T-helper 22 cell (primary cell): ENCODE results near the gene TSTD1.

Source experiments
- DNase-seq: peaks from one replicate; pipeline ENCODE4 v3.0.0-alpha.2; 2020; ENCODE audit warnings: low read depth

The TSTD1 gene, protein sequence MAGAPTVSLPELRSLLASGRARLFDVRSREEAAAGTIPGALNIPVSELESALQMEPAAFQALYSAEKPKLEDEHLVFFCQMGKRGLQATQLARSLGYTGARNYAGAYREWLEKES

DNA sequence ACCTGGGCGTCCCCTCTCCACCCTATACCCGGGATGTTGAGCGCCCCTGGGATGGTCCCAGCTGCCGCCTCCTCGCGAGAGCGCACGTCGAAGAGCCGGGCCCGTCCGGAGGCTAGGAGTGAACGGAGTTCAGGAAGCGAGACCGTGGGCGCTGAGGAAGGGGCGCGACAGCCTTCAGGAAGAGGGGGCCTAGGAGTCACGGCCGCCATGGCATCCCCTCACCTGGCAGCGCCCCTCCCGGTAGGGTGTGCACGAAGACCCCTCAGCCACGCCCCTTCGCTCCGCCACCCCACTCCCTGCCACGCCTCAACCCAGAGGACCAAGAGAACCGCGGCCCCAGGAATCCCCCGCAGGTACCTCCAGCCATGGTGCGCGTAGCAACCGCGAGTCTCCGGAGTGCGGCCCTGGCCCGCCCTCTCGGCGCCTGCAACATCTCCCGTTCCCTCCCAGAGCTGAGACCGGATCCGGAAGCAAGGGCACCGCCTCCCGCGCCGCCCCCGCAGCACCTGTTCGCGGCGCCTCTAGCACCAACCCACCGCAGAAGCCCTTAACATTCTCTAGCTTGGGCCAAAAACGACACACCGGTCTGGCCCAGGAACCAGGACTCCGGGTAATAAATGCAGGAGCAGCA, at the start of gene TSTD1:
TSS of gene TSTD1 (minus strand) at position 442 of the 631 bp plus-strand sequence. CDS start at position 367, 75 bp downstream.
- DNase-seq: peak; percentile 84

DNA sequence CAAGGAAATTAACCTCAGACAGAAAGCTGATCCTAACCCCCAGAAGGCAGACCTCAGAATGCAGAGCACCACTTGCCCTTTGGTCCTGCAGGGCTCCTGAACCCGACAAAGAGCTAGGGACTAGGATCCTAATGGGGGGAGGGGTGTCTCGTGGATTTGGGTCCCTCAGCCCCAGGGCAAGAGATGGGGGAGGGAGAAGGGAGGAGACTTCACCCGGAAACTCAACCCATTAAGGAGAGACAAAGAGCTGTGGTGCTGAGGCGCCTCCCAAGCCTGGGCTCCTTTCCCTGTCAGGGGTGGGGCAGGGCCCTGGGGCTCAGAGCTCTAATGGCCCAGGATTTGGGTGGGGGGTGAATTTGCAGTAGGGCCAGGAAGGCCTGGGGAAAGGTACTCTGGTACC, 47.7 kb upstream of the TSTD1 start:
- DNase-seq: no peak

DNA sequence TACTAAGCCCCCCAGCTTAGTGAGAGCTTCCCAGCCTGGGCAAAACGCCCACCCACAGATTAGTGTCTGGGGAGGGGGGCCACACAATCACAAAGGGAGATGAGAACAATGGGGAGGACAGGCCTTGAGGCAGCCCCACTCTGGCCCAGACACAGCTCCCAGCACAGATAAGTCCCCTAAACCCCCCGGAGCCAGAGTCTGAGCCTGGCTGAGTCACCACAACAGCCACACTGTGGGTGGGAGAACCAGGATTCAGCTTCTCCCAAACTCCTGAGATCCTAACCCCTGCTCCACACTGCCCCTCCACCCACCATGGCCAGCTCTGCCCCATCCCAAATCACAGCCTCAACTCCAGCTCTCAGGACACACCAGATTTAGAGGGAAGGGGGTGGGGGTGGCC, 46.4 kb upstream of the TSTD1 start:
- DNase-seq: no peak

DNA sequence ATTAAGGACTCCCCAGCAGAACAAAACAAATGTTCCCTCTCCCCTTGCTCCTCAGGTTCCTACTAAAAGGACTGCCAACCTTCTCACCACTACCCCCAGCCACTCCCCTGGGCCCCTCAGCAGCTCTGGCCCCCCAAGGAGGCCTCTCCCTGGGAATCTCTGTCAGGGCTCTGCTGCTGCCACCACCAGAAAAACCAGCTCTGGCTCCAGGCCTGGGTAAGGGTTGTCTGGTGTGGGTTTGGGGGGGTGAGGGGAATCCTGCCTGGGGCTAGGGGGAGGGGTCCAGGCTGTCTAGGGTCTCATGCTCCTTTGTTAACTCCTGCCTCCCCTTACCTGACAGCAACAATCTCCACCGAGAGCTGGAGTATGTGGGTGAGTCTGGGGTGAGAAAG, 45.8 kb upstream of the TSTD1 start:
- DNase-seq: no peak

DNA sequence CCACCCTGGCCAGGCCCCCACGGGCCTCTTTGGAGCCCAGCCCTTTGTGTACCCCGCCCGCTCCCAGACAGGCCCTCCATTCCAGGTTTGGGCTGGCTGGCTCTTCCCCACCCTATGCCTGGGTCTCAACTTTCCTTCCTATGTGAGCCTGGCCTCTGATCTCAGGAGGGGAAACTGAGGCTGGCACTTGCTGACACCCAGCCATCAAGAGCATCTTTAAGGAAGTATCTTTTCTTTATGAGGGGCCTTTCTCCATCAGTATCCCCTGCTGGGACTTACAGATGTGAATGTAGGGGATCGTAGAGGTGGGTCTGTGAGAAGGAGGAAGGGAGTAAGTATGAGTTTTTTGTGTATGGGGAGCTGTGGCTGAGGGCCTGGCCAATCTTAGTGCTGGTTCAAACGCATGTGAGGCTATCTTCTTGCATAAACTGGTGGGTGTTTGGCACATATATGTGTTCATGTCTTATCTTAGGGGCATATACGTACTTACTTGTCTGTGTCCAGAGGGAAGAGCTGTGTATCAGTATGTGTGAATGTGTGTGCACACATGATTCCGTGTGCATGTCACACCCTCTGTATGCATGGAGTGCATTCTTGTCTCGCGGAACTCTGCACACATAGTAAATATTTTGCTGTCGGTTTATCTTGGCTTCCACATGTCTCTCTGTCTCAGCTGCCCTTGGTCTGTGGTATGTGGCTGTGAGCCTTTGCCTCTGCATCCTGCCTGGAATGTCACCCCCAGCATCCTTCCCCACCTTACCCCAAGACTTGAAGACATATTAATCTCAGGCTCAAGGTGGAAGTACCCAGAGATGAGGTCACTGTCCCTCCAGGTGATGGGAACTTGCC, 45.2 kb upstream of the TSTD1 start:
- no peak for DNase-seq

DNA sequence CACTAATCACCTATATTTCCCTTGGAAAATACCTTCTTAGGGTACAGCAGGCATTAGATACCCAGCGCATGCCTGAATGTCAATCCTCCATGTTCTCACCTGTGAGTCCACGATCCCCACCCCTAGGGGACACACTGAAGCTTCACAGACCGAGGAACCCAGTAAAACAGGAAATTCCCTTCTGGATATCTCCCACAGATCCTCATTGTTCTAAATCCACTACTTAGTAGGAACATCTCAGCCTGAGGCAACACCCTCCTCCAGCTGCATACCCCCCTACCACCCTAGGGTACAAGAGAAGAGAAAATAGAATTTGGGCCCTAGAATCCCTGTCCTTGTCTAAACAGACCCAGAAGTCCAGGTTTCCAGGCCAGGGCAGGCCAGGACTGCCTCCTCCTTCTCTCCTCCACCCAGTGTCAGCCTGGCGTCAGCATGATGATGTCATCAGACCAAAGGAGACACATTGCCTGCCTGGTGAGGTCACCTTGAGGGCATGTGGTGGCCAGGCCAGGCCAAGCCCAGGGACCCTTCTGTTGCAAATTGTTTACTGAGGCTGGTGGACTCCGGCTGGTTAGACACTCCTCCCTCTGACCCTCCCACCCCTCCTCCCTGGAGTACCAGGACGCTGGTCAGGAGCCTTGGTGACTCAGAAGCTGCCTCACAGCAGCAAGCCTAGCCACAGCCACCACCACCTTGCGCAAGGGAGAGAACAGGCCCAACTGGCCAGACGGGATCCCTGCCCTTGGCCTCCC, 44.4 kb upstream of the TSTD1 start:
- DNase-seq: no peak

DNA sequence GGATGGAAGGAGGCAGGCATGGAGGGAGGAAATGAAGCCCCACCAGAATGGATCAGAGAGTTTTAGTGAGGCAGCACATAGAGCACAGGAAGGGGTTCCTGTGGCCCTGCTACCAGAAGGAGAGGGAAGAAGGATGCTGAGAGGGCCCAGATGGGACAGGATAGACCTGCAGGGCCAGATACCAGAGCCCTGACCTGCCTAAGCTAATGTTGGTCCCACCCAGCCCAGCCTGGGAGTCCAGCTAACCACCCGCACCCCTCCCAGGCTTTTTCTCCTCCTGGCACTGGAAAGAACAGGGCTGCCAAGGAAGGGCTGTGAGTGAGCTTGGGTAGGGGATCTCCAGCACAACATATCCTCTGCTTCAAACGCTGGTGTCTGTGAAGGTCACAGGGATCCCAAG, 43.7 kb upstream of the TSTD1 start:
- no peak for DNase-seq

DNA sequence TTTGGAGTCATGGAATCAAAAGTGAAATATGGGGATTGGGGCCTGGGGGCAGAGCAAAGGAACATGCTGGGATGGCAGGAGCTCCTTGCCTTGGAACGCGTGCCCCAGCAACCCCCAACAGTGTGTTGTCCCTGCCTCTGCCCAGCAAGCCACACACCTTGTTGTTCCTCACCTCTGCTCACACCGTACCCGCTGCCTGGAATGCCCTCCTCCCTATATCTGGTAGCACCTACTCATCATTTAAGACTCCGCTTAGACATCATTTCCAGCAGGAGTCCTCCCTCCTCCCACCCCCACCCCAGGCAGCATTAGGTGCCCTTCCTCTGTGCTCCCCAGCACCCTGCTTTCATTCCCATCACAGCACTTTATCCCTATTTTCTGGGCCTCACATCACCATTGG, 42.8 kb upstream of the TSTD1 start:
- no peak for DNase-seq

DNA sequence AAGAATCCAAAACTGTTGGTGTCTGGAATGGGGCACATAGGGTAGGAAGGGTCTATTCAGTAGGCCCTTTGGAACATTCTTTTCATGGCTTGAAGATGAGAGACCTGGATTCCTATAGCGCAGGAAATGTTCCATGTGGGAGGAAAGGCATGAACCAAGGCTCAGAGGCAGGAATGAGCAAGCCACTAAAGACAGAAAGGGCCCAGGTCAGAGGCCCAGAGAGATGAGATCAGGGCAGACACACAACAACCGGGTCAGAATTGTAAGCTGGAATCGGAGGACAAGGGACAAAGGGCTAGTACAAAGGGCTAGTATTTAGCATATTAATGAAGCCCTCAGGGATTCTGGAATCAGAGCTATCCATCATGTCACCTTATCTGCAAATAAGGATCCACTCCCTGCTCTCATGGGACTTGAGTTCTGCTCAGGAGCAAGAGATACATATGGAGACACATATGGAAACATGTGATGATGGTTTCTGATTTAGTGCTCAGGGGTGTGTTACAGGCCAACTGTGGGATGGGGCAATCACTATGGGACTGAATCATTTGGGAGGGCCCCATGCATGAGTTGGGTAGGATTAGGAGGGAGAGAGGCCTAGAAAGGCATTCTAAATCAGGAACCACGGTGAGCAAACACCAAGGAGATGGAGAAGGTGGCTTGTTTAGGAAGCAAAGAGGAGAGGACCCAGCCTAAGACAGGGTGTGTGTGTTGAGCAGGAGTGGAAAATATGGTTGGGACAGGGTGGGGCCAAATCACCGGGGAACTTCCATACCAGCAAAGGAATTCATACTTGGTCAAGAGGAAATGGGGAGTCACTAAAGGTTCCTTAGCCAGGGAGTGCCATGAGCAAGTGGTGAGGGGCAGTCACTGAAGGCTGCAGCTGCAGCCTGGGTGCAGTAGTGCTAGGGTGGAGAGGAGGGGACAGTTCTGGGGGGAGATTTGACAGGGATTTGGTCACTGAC, 42.0 kb upstream of the TSTD1 start:
- DNase-seq: no peak

DNA sequence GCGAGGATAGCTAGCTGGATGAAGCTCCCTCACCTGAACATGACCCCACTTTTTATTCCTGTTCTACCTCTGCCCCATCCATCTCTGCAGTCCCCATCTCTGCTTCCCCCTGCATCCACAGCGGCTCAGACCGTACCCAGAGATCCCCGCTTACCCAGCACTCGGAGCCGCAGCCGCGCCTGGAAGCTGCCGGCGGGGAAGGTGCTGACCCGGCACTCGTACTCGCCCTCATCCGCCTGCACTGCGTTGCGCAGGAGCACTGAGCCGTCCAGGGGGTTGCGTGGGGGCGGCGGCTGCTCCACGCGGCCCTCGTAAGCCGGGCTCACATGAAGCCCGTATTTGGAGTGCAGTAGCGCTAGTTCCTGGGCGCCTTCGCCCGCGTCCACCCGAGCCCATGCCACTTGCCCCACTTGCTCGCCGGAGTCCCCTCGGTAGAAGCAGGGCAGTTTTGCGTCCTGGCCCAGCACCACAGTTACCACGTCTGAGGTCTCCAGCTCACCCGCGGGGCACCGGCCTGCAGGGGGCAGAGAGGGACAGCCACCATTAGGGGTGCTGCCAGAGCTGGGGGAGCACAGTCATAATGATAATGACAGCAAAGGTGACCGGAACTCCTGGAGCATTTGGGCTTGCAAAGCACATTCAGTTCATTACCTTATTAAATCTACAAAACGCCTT, 40.8 kb upstream of the TSTD1 start:
- no peak for DNase-seq

DNA sequence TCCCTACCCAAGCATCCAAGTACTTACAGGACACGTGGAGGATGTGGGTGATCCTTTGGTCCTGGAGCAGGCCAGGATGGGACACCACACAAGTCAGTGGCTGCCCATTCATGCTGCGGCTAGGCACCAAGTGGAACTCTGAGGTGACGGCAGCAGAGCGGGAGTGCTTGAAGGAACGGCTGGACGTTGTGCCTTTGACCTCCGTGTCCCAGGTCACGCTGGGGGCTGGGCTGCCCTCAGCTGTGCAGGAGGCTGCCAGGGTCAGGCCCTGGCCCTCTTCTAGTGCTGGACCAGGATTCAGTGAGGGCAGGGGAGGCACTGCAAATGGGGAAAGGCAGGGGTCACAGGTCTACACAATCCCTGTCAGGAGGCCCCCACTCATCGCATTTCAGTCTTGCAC, 38.7 kb upstream of the TSTD1 start:
- DNase-seq: no peak

DNA sequence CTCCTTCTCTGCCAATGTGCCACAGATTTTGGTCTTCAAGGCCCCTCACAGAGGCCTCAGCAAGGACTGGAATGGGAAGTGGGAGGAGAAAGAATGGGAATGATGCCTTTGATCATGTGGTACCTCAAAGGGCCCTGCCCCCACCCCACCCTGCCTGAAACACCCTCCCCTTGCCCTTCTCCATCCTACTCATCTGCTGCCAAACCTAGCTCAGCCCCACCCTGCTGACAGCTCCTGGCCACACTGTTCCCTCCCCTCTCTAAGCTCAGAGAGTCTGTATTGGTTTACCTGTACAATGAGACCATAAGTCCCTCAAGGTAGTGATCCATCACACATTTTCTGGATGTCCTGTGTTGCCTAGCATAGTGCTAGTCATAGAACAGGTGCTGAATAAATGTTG, 37.6 kb upstream of the TSTD1 start:
- no peak for DNase-seq

DNA sequence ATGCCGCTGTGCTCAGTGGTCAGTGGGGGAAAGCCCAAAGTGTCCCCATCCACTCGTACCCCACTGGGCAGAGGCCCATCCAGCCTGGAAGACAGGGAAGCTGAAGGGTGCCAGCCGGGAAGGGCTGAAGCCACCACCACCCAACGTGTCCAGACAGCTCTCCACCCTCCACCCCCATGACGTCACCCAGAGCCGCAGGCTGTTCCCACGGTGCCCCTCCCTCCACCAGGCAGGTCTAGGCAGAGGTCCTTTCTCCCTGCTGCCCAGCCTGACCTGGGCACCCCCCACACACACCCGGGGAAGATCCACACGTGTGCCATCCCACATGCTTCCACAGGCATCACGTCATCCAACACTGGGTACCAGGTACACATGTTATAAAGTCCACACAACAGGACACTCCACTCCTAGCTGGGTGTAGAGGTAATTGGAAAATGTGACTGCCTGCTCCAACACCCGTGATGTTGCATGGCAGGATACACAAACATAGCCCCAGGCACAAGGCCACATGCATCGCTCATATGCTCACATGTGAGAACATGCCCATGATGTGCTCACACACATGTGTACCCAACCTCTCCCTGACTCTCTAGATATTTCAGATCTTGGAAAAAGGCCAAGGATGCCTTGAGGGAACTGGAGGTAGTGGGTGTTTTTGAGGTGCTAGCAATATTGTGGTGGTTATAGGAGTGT, 36.1 kb upstream of the TSTD1 start:
- no peak for DNase-seq

DNA sequence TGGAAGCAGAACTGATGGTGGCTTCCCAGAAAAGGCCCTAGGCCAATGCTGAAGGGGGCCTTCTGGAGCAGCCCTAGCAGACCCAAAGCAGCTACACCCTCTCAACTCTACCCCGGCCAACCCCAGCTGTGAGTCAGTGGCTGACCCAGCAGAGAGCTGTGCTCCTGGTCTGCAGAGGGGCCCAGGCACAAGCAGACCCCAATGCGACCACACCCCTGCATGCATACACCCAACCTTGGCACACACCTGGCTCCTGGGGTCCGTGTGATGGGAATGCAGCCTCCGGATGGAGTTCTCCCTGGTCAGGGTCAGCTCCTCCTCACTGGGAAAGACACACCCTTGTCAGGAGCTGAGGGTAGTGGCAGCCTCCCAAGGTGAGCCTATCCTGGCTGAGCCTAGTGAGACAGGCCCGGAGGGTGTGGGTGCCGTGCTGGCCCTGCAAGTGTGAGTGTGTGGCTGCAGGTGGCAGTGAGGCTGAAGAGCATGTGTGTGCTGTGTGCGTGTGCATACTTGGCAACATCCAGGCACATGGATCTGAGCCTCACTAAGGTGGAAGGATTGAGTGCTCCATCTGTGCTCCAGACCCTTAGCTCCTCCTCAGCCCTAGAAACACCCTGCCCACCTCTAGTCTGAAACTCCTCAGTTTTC, 34.8 kb upstream of the TSTD1 start:
- DNase-seq: no peak

DNA sequence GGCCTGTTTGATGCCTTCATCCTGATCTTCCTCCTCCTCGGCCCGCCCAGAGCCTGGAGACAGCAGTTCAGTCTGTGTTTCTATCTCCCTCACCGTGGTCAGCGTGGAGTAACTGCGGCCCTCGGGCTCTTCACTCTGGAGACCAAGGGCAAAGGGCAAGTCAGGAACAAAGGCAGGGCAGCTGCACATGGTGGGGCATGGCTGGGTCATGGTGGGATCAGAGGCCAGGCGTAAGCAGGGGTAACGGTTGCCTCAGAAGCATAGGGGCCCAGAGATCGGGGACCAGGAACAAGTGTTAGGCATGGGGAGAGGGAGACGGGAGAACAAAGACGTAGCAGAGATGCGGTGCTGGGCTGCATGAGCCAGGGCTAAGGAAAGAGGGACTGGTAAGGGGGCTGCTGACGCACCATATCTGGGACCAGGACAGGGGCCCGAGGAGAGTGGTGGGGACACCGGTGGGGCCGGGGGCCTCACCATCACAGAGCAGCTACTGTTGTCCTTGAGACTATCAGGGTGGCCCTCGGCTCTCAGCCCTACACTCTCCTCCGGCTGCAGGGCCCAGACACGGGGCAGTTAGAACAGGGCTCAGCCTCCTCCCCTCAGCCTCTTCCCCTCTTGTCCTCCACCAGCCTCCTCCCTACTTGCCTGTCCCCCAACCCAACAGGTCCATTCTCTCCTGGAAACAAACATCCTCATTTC, 34.1 kb upstream of the TSTD1 start:
- DNase-seq: no peak

DNA sequence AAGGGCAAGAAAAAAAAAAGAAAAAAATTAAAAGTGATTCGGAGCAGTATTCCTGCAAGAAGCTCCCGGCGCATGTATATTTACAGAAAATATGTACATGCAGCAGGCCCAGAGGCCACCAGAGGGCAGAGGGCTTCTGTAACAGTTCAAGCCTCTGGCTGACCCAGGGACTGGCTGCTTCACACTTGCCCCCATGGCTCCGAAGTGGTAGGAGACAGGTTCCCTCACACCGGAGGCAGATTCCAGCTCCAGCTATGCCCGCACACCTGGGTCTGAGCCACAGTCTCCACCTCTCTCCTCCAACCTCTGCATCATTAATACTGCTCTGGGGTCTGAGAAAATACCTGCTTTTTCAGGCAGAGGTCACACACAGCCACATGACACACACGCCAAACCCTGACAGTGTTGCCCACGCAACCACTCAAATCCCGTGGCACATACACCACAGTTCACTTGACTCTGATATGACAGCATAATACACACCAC, 33.2 kb upstream of the TSTD1 start:
- no peak for DNase-seq

DNA sequence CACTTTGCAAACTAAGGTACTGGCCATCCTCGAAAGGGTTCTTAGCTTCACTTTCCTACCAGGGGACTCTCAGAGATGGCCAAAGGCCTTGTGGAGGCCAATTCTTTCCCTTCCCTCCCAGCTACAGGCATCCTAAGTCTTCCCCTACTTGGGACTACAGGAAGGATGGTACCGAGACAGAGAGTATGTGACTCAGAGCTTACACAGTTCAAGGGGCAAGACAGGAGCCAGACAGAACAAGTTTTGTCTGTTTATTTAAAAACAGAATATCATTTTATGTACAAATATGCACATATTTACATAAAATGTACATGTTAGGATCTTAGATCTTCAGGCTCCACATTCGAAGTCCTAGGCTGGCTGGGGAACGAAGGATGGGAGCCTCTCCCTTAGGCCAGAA, 32.0 kb upstream of the TSTD1 start:
- DNase-seq: no peak

DNA sequence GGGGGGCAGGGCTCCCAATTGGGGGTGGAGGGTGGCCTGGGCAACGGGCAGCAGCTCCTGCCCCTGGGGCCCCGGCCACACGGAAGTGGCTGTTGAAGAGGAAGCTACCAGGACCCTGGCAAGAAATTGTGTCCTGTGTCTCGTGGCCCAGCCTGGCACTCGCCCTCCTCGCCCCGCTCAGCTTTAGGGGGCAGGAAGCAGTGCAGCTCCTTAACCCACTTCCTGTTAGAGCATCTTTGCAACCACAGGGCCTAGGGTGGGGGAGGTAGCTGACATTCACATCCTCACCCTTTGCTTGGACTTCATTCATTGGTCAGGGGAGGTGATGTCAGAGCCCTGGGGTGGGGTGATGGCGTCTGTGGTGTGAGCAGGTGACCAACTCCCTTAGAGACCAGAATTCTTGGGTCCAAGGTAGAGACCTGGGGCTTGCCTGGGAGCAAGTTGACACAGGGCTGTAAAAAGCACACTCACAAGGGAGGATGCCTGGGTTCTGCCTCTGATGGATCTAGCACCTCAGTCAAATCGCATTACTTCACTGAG, 31.0 kb upstream of the TSTD1 start, which contains the start of gene ARHGAP30:
TSS of gene ARHGAP30 (minus strand) at position 161 of the 540 bp plus-strand sequence. CDS start 267 bp downstream, outside the sequence.
- DNase-seq: peak; percentile 79

DNA sequence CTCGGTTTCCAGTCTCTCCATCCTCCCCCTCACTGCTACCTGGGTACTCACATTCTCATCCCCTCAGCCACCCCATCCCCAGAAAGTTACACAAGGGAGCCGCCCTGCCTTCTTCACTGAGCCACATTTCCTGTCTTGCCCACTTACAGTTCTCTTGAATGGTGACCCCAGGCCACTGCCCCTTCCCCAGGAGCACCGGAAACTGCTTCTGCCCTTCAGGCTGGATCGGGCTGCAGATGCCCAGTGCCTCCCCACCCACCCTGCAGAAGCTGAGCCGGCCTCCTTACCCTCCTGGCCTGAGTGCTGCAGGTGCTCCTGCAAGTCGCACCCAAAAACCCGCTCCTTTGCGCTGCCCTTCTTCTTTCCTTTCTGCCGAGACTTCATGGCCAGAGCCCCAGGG, 30.5 kb upstream of the TSTD1 start:
- DNase-seq: no peak
